Sigmoid colon (tissue), 4 donors: ENCODE results near the gene PIK3CB.
"Not testable (repeated sequence)": the region's sequence is repeated elsewhere in the genome, so short reads cannot be mapped to it uniquely, and the experiment has no call there.

ENCODE experiments used
- EP300 ChIP-seq, 4 donors: sonication (generic); formaldehyde crosslinking; IDR thresholded peaks; one replicate each; pipeline ENCODE4 v1.6.1; 2017; ENCODE audit warnings: antibody characterized with exemption in 4 of 4
- POLR2A ChIP-seq, 2 donors: fragments of 450-650 bp; IDR thresholded peaks; one replicate each; pipeline ENCODE4 v1.6.1; 2016; ENCODE audit warnings: antibody characterized with exemption in 2 of 2, mild to moderate bottlenecking in 2 of 2, moderate library complexity in 2 of 2
- POLR2AphosphoS5 ChIP-seq, 4 donors: sonication (generic); formaldehyde crosslinking; IDR thresholded peaks; one replicate each; pipeline ENCODE4 v1.6.1; 2017; ENCODE audit warnings: antibody characterized with exemption in 4 of 4
- TF ChIP-seq, protein P1 (sequence below), 4 experiments: fragments of 450-650 bp in 3 of 4; fragments of 200-600 bp in 1 of 4; IDR thresholded peaks; one replicate each; pipeline ENCODE4 v1.5.1; 2016 to 2019; ENCODE audit warnings: antibody characterized with exemption in 4 of 4, mild to moderate bottlenecking in 3 of 4, moderate library complexity in 2 of 4

DNA sequence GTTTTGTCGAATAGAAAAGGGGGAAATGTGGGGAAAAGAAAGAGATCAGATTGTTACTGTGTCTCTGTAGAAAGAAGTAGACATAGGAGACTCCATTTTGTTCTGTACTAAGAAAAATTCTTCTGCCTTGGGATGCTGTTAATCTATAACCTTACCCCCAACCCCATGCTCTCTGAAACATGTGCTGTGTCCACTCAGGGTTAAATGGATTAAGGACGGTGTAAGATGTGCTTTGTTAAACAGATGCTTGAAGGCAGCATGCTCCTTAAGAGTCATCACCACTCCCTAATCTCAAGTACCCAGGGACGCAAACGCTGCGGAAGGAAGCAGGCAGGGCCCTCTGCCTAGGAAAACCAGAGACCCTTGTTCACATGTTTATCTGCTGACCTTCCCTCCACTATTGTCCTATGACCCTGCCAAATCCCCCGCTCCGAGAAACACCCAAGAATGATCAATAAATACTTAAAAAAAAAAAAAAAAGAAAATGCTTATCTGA lies 49.3 kb downstream of the PIK3CB start:
- TF ChIP-seq, protein P1, sequence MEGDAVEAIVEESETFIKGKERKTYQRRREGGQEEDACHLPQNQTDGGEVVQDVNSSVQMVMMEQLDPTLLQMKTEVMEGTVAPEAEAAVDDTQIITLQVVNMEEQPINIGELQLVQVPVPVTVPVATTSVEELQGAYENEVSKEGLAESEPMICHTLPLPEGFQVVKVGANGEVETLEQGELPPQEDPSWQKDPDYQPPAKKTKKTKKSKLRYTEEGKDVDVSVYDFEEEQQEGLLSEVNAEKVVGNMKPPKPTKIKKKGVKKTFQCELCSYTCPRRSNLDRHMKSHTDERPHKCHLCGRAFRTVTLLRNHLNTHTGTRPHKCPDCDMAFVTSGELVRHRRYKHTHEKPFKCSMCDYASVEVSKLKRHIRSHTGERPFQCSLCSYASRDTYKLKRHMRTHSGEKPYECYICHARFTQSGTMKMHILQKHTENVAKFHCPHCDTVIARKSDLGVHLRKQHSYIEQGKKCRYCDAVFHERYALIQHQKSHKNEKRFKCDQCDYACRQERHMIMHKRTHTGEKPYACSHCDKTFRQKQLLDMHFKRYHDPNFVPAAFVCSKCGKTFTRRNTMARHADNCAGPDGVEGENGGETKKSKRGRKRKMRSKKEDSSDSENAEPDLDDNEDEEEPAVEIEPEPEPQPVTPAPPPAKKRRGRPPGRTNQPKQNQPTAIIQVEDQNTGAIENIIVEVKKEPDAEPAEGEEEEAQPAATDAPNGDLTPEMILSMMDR (IDR thresholded peaks at IDR 0.05): not testable (repeated sequence)
- not testable (repeated sequence) for TF ChIP-seq POLR2AphosphoS5, EP300, POLR2A (IDR thresholded peaks at IDR 0.05)
